Neural cell (in vitro differentiated cells): ENCODE measurements around the gene ACBD3.

Experiments used
- EP300 ChIP-seq: fragments of 450-650 bp; conservative IDR thresholded peaks from 2 replicates; pipeline ENCODE4 v1.6.1; 2014; ENCODE audit warnings: antibody characterized with exemption, mild to moderate bottlenecking, moderate library complexity; ENCODE audit not compliant: poor library complexity, severe bottlenecking
- EZH2 ChIP-seq: fragments of 200-600, 300-800 bp; shearing (Covaris generic), sonication (generic); IDR thresholded peaks from 2 replicates; pipeline ENCODE4 v1.6.1; 2014; ENCODE audit warnings: antibody characterized with exemption, low read length, borderline replicate concordance, mild to moderate bottlenecking; ENCODE audit not compliant: insufficient read depth, poor library complexity, severe bottlenecking
- MXI1 ChIP-seq: fragments of 450-650 bp; conservative IDR thresholded peaks from 2 replicates; pipeline ENCODE4 v1.6.1; 2014; ENCODE audit warnings: antibody characterized with exemption, mild to moderate bottlenecking; ENCODE audit not compliant: poor library complexity, severe bottlenecking
- POLR2AphosphoS5 ChIP-seq: IDR thresholded peaks from 2 replicates; pipeline ENCODE4 v1.6.1; 2012
- SMC3 ChIP-seq: fragments of 450-650 bp; conservative IDR thresholded peaks from 2 replicates; pipeline ENCODE4 v1.6.1; 2014; ENCODE audit warnings: antibody characterized with exemption, mild to moderate bottlenecking, moderate library complexity; ENCODE audit not compliant: poor library complexity
- TAF1 ChIP-seq: IDR thresholded peaks from 2 replicates; pipeline ENCODE4 v1.6.1; 2012; ENCODE audit warnings: low read depth
- TF ChIP-seq, protein P1 (sequence below): fragments of 450-650 bp; IDR thresholded peaks from 2 replicates; pipeline ENCODE4 v1.5.1; 2014; ENCODE audit warnings: antibody characterized with exemption, mild to moderate bottlenecking, moderate library complexity; ENCODE audit not compliant: poor library complexity, severe bottlenecking
- TF ChIP-seq, protein P2 (sequence below): IDR thresholded peaks from 2 replicates; pipeline ENCODE4 v1.6.1; 2012; ENCODE audit warnings: borderline replicate concordance

DNA sequence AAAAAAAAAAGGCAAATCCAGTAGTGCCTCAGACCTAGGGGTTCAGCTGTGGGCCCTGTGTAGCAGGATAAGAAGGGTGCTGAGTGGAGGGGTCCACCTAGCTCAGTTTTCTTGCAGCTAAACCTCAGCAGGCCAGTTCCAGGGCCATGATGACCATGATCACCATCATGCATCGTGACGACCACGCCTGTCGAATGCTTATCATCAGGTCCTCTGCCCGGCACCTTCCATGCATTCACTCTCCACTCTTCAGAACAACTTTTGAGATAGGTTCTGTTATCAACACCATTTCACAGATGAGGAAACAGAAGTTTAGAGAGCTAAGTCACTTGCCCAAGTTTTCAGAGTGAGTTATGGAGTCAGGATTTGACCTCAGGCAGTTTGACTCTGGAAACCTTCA, 54.9 kb downstream of the ACBD3 start:
- TF ChIP-seq TAF1, result no peak
- no peak for TF ChIP-seq EZH2
- TF ChIP-seq, protein P1, sequence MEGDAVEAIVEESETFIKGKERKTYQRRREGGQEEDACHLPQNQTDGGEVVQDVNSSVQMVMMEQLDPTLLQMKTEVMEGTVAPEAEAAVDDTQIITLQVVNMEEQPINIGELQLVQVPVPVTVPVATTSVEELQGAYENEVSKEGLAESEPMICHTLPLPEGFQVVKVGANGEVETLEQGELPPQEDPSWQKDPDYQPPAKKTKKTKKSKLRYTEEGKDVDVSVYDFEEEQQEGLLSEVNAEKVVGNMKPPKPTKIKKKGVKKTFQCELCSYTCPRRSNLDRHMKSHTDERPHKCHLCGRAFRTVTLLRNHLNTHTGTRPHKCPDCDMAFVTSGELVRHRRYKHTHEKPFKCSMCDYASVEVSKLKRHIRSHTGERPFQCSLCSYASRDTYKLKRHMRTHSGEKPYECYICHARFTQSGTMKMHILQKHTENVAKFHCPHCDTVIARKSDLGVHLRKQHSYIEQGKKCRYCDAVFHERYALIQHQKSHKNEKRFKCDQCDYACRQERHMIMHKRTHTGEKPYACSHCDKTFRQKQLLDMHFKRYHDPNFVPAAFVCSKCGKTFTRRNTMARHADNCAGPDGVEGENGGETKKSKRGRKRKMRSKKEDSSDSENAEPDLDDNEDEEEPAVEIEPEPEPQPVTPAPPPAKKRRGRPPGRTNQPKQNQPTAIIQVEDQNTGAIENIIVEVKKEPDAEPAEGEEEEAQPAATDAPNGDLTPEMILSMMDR, result no peak
- TF ChIP-seq EP300, result no peak
- TF ChIP-seq POLR2AphosphoS5, result no peak
- TF ChIP-seq MXI1, result no peak
- TF ChIP-seq, protein P2, sequence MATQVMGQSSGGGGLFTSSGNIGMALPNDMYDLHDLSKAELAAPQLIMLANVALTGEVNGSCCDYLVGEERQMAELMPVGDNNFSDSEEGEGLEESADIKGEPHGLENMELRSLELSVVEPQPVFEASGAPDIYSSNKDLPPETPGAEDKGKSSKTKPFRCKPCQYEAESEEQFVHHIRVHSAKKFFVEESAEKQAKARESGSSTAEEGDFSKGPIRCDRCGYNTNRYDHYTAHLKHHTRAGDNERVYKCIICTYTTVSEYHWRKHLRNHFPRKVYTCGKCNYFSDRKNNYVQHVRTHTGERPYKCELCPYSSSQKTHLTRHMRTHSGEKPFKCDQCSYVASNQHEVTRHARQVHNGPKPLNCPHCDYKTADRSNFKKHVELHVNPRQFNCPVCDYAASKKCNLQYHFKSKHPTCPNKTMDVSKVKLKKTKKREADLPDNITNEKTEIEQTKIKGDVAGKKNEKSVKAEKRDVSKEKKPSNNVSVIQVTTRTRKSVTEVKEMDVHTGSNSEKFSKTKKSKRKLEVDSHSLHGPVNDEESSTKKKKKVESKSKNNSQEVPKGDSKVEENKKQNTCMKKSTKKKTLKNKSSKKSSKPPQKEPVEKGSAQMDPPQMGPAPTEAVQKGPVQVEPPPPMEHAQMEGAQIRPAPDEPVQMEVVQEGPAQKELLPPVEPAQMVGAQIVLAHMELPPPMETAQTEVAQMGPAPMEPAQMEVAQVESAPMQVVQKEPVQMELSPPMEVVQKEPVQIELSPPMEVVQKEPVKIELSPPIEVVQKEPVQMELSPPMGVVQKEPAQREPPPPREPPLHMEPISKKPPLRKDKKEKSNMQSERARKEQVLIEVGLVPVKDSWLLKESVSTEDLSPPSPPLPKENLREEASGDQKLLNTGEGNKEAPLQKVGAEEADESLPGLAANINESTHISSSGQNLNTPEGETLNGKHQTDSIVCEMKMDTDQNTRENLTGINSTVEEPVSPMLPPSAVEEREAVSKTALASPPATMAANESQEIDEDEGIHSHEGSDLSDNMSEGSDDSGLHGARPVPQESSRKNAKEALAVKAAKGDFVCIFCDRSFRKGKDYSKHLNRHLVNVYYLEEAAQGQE, result no peak
- no peak for TF ChIP-seq SMC3
